Choroid plexus epithelial cell (primary cell): ENCODE measurements around the gene HIGD1B.
A peak's percentile ranks its signal among the peaks of the same experiment; 100 is the strongest.

Experiments used
- DNase-seq: peaks from one replicate; pipeline ENCODE4 v3.0.0-alpha.2; 2010; ENCODE audit warnings: low read depth
- H3K4me3 ChIP-seq: 2 replicates; pipeline ENCODE4 v1.5.1; 2011; ENCODE audit warnings: low read depth, mild to moderate bottlenecking, control low read depth, low read length, moderate library complexity
- TF ChIP-seq, protein P1 (sequence below): conservative IDR thresholded peaks from 2 replicates; pipeline ENCODE4 v1.5.1; 2011; ENCODE audit warnings: low read depth, mild to moderate bottlenecking, control low read depth, inconsistent platforms, low read length, moderate library complexity

Gene HIGD1B

DNA sequence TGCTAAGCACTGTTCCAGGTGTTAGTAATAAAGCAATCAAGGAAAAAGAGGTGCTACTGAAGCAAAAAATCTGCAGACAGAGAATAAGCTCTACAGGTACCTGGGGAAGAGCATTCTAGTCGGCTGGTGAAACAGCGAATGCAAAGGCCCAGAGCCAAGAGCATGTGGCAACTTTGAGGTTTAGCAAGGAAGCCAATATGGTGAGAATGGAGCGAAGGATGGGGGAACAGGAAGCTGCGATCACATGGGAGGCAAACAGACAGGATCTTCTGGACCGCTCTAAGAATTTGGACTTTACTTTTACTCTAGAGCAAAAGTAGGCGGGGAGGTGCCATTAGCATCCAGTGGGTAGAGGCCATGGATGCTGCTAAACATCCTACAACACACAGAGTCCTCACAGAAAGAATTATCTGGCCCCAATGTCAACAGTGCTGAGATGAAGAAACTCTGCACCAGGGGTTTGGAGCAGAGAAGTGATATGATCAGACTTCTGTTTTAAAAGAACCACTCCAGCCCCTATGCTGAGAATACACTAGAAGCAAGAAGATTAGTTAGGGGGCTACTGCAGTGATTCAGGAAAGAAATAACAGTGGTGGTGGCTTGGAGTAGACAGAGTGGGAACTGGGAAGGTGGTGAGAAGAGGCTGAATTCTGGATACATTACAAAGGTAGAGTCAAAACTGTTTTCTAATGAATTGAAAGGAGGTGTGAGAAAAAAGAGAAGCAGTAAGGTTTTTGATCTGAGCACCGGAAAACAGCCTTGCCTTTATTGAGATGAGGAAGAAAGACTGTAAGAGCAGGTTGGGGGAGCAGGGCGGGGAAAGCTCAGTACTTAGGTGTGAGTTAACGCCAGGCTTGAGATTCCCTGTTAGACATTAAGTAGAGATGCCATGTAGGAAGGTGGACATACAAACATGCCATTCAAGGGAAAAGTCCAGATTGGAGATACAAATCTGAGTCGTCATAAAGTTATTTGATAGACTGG, 40.6 kb downstream of the HIGD1B start:
- H3K4me3 ChIP-seq: no peak overlapping the region
- DNase-seq: no peak
- TF ChIP-seq, protein P1, sequence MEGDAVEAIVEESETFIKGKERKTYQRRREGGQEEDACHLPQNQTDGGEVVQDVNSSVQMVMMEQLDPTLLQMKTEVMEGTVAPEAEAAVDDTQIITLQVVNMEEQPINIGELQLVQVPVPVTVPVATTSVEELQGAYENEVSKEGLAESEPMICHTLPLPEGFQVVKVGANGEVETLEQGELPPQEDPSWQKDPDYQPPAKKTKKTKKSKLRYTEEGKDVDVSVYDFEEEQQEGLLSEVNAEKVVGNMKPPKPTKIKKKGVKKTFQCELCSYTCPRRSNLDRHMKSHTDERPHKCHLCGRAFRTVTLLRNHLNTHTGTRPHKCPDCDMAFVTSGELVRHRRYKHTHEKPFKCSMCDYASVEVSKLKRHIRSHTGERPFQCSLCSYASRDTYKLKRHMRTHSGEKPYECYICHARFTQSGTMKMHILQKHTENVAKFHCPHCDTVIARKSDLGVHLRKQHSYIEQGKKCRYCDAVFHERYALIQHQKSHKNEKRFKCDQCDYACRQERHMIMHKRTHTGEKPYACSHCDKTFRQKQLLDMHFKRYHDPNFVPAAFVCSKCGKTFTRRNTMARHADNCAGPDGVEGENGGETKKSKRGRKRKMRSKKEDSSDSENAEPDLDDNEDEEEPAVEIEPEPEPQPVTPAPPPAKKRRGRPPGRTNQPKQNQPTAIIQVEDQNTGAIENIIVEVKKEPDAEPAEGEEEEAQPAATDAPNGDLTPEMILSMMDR: no peak

DNA sequence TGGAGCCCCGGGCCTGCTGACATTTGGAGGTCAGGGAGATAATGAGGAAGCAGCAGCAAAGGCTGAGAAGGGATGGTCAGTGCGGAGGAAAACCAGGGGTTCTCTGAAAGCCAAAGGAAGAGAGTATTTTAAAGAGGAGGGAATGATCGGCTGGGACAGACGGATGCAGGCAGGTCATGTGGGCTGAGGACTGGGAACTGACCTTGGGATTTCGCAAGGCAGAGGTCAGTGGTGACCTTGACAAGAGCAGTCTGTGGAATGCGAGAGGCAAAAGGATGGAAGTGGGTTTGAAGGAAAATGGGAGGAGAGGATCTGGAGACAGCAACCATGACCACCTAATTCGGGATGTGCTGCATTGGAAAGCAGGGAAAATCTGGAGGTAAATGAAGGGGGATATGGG, 41.3 kb downstream of the HIGD1B start:
- no peak overlapping the region for H3K4me3 ChIP-seq
- TF ChIP-seq, protein P1: no peak
- no peak for DNase-seq

DNA sequence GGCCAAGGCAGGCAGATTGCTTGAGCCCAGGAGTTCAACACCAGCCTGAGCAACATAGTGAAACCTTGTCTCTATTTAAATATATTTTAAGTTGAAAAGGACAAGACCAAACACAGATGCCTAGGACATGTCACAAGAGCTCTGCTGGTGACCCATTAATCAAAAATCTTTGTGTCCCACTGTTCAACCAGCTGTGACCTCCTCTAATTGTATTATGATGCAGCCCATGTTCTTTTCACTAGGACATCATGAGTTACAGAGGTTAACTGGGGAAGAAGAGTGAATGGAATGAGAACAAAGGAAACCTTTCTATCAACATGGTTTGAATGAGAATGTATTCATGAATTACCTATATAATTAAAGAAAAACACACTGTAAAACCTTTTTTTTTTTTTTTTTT, 44.6 kb downstream of the HIGD1B start:
- TF ChIP-seq, protein P1: no peak
- no peak overlapping the region for H3K4me3 ChIP-seq
- DNase-seq: no peak

DNA sequence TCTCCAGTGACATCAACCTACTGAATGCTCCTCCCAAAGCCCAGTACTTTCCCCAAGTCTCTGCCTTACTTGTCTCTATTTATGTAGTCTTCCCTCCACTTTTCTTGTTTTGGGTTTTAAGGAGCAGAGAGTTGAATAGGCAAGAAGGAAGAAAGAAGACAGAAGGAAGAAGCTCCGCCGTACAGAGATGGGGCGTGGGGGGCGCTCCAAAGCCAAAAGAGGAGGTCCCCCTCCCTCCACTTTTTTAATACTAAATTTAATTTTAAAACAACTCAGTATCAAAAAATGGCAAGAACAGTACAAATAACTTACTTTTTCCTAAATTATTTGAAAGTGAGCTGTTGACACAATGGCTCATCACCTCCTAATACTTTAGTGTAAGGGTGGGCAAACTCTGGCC, 47.0 kb downstream of the HIGD1B start:
- no peak overlapping the region for H3K4me3 ChIP-seq
- DNase-seq: no peak
- TF ChIP-seq, protein P1: no peak

DNA sequence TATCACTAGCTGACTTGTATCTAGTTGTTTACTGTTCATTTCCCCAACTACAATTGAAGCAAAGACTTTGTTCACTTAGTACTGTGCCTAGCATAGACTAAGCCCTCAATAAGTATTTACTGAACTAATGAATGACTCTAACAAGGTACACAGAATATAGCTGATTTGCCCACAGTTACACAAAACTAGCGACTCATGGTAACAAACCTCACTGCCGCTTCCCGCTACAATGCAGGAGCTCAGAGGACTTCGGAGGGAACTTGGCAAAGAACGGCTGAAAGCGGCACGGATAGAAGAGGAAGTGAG, 51.0 kb downstream of the HIGD1B start:
- peak; percentile 52 for DNase-seq

DNA sequence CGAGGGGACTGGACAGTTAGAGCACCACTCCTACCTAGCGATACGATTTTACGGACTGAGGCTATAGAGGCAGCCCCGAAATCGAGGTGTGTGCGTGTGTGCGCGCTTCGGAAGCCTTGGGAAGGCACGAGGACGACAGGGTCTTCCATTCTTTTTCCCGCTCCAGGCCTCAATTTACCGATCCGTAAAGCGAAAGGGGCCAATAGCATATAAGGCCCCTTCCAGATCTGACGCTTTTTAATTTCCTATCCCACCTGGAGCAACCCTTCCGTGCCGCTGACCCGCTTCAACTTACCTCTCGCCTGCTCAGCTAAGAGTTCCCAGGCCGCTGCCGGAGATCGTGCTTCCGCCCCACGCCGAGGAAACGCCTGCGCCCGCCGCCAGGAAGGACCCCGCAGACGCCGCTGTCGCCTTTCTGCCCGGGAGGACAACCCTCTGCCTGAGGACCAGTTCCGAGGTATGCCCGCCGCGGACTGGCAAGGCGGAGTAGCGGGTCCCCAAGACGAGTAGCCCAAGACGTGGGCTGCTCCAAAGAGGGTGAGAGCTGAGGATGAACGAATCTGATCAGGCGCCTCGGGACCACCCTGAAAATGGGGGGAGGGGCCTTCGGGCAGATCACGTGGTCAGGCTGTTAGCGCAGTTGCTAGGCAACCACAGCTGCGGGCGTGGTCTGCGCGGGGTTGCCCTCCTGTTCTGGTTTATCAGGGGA, 51.5 kb downstream of the HIGD1B start, which contains the start of gene EFTUD2:
EFTUD2 (minus strand) TSS at position 372 of the 709 bp plus-strand sequence. CDS start 4,924 bp downstream, outside the sequence.
- peak; percentile 90 for DNase-seq
- peak within 1 kb of the TSS; percentile 86 for H3K4me3 ChIP-seq
- TF ChIP-seq, protein P1: no peak

More for the DNA sequence above, 51.0 kb downstream of the HIGD1B start:
- TF ChIP-seq, protein P1: no peak
- peak overlapping the region; percentile 86 for H3K4me3 ChIP-seq
